Activated T-cell treated with anti-CD3 and anti-CD28 coated beads, Interleukin-2, amount 50 U/mL, for 4 hours (primary cell): Measurements from ENCODE around the gene FBXO4. TPM values are rescaled to one million over a fixed set of nuclear protein-coding genes. Genes with fewer than 3 reads are reported as not detected.

Experiments
- ATAC-seq, 2 donors: fragments of 200-7000 bp; cut with Tn5 transposase; one replicate each; pipeline ENCODE4 v1.10.0; 2021
- DNase-seq: peaks from one replicate; pipeline ENCODE4 v3.0.0-alpha.2; 2020
- H3K27me3 Mint-ChIP-seq: one replicate; pipeline ENCODE4 v1.8.0; 2021; ENCODE audit warnings: low read depth, mixed read lengths
- H3K36me3 Mint-ChIP-seq: one replicate; pipeline ENCODE4 v1.8.0; 2022; ENCODE audit warnings: mixed read lengths; ENCODE audit not compliant: insufficient read depth
- H3K4me1 Mint-ChIP-seq: one replicate; pipeline ENCODE4 v1.8.0; 2021; ENCODE audit warnings: low read depth, mixed read lengths
- H3K4me3 Mint-ChIP-seq: one replicate; pipeline ENCODE4 v1.8.0; 2021; ENCODE audit warnings: mild to moderate bottlenecking, moderate library complexity, mixed read lengths
- H3K9me3 Mint-ChIP-seq: one replicate; pipeline ENCODE4 v1.8.0; 2021; ENCODE audit warnings: mixed read lengths
- total RNA-seq, 3 donors: library from RNA; stranded (reverse); gene quantifications; one replicate each; pipeline ENCODE4 v1.2.1, GENCODE V29; 2021

The FBXO4 gene
- 10 to 100 TPM; 13.1 to 15.6 (median 13.7) TPM for total RNA-seq

- Mint-ChIP-seq H3K9me3 (no peaks in the 10 kb centered on the region), H3K36me3 (peaks cover 13% of the 10 kb centered on the region), H3K27me3 (no peaks in the 10 kb centered on the region), H3K4me3 (peak within 1 kb of the TSS; percentile 93), H3K4me1 (peaks cover 19% of the 10 kb centered on the region)
- peak; percentile 99 to 100 for ATAC-seq
- DNase-seq = peak; percentile 83
These were observed at the start of gene FBXO4 for GRCh38 chr5:41924872-41925554. FBXO4 (plus strand) TSS chr5:41925281; CDS start chr5:41925310, 29 bp downstream.

GRCh38 chr5:41876678-41877077, 48.4 kb upstream of the FBXO4 start:
- peaks cover 7% of the 10 kb centered on the region for H3K4me1 Mint-ChIP-seq
- peaks cover 11% of the 10 kb centered on the region for H3K27me3 Mint-ChIP-seq
- no peaks in the 10 kb centered on the region for H3K36me3 Mint-ChIP-seq
- no peaks in the 10 kb centered on the region for H3K9me3 Mint-ChIP-seq
- no peak overlapping the region for H3K4me3 Mint-ChIP-seq
- ATAC-seq (no peak), DNase-seq (no peak)

GRCh38 chr5:41877408-41877807, 47.7 kb upstream of the FBXO4 start:
- H3K4me1 Mint-ChIP-seq = peaks cover 7% of the 10 kb centered on the region
- DNase-seq (no peak), ATAC-seq (no peak)
- H3K9me3 Mint-ChIP-seq = no peaks in the 10 kb centered on the region
- no peaks in the 10 kb centered on the region for H3K36me3 Mint-ChIP-seq
- H3K4me3 Mint-ChIP-seq = no peak overlapping the region
- peaks cover 11% of the 10 kb centered on the region for H3K27me3 Mint-ChIP-seq

GRCh38 chr5:41878173-41878572, 46.9 kb upstream of the FBXO4 start:
- Mint-ChIP-seq H3K4me3 (no peak overlapping the region), H3K9me3 (no peaks in the 10 kb centered on the region), H3K4me1 (peaks cover 7% of the 10 kb centered on the region), H3K36me3 (no peaks in the 10 kb centered on the region), H3K27me3 (peaks cover 11% of the 10 kb centered on the region)
- DNase-seq = no peak
- no peak for ATAC-seq

GRCh38 chr5:41878643-41879478, 46.2 kb upstream of the FBXO4 start:
- DNase-seq = no peak
- peaks cover 7% of the 10 kb centered on the region for H3K4me1 Mint-ChIP-seq
- no peaks in the 10 kb centered on the region for H3K9me3 Mint-ChIP-seq
- H3K27me3 Mint-ChIP-seq = peaks cover 13% of the 10 kb centered on the region
- no peak overlapping the region for H3K4me3 Mint-ChIP-seq
- no peaks in the 10 kb centered on the region for H3K36me3 Mint-ChIP-seq
- ATAC-seq = no peak

- DNase-seq = no peak
- H3K4me3 Mint-ChIP-seq = no peak overlapping the region
- no peaks in the 10 kb centered on the region for H3K36me3 Mint-ChIP-seq
- no peaks in the 10 kb centered on the region for H3K4me1 Mint-ChIP-seq
- no peak for ATAC-seq
- no peaks in the 10 kb centered on the region for H3K9me3 Mint-ChIP-seq
- peaks cover 18% of the 10 kb centered on the region for H3K27me3 Mint-ChIP-seq
These were observed 42.3 kb upstream of the FBXO4 start for GRCh38 chr5:41882765-41883164.

GRCh38 chr5:41883243-41883642, 41.8 kb upstream of the FBXO4 start:
- no peaks in the 10 kb centered on the region for H3K4me1 Mint-ChIP-seq
- no peak overlapping the region for H3K4me3 Mint-ChIP-seq
- ATAC-seq = no peak

GRCh38 chr5:41883936-41884335, 41.1 kb upstream of the FBXO4 start:
- H3K9me3 Mint-ChIP-seq = no peaks in the 10 kb centered on the region
- H3K27me3 Mint-ChIP-seq = peaks cover 19% of the 10 kb centered on the region
- no peaks in the 10 kb centered on the region for H3K36me3 Mint-ChIP-seq
- DNase-seq = no peak
- ATAC-seq = no peak
- no peak overlapping the region for H3K4me3 Mint-ChIP-seq
- no peaks in the 10 kb centered on the region for H3K4me1 Mint-ChIP-seq

More at GRCh38 chr5:41883243-41883642, 41.8 kb upstream of the FBXO4 start:
- DNase-seq = no peak
- no peaks in the 10 kb centered on the region for H3K9me3 Mint-ChIP-seq
- peaks cover 20% of the 10 kb centered on the region for H3K27me3 Mint-ChIP-seq
- H3K36me3 Mint-ChIP-seq = no peaks in the 10 kb centered on the region

- Mint-ChIP-seq H3K4me1 (no peaks in the 10 kb centered on the region), H3K27me3 (peaks cover 11% of the 10 kb centered on the region), H3K9me3 (no peaks in the 10 kb centered on the region), H3K4me3 (no peak overlapping the region), H3K36me3 (no peaks in the 10 kb centered on the region)
- ATAC-seq (no peak), DNase-seq (no peak)
These were observed 39.8 kb upstream of the FBXO4 start for GRCh38 chr5:41885286-41885685.

- ATAC-seq = no peak
- Mint-ChIP-seq H3K9me3 (no peaks in the 10 kb centered on the region), H3K4me1 (peaks cover 10% of the 10 kb centered on the region), H3K27me3 (peaks cover 23% of the 10 kb centered on the region), H3K36me3 (no peaks in the 10 kb centered on the region), H3K4me3 (no peak overlapping the region)
- no peak for DNase-seq
These were observed 33.9 kb upstream of the FBXO4 start for GRCh38 chr5:41891066-41891707.

- H3K9me3 Mint-ChIP-seq = no peaks in the 10 kb centered on the region
These were observed 33.0 kb upstream of the FBXO4 start for GRCh38 chr5:41892031-41892430.

GRCh38 chr5:41893074-41893851, 31.8 kb upstream of the FBXO4 start:
- no peak for ATAC-seq
- no peaks in the 10 kb centered on the region for H3K9me3 Mint-ChIP-seq
- H3K4me3 Mint-ChIP-seq = no peak overlapping the region

More at GRCh38 chr5:41892031-41892430, 33.0 kb upstream of the FBXO4 start:
- DNase-seq (no peak), ATAC-seq (no peak)
- Mint-ChIP-seq H3K36me3 (no peaks in the 10 kb centered on the region), H3K4me3 (no peak overlapping the region), H3K4me1 (peaks cover 10% of the 10 kb centered on the region), H3K27me3 (peaks cover 28% of the 10 kb centered on the region)

GRCh38 chr5:41896230-41896629, 28.9 kb upstream of the FBXO4 start:
- Mint-ChIP-seq H3K36me3 (no peaks in the 10 kb centered on the region), H3K4me1 (peaks cover 8% of the 10 kb centered on the region), H3K27me3 (peaks cover 23% of the 10 kb centered on the region), H3K9me3 (no peaks in the 10 kb centered on the region), H3K4me3 (no peak overlapping the region)
- DNase-seq (no peak), ATAC-seq (no peak)

More at GRCh38 chr5:41893074-41893851, 31.8 kb upstream of the FBXO4 start:
- DNase-seq = no peak
- Mint-ChIP-seq H3K27me3 (peaks cover 22% of the 10 kb centered on the region), H3K36me3 (no peaks in the 10 kb centered on the region), H3K4me1 (peaks cover 10% of the 10 kb centered on the region)

- ATAC-seq = no peak
- Mint-ChIP-seq H3K9me3 (no peaks in the 10 kb centered on the region), H3K27me3 (peaks cover under 1% of the 10 kb centered on the region), H3K36me3 (peaks cover 9% of the 10 kb centered on the region), H3K4me3 (peak overlapping the region; percentile 95), H3K4me1 (peaks cover 39% of the 10 kb centered on the region)
- no peak for DNase-seq
These were observed 21.6 kb upstream of the FBXO4 start for GRCh38 chr5:41903382-41903891.
